MM.1S (cell line): Measurements from ENCODE around the gene PMEPA1.

Experiments used
- DNase-seq: peaks from one replicate; pipeline ENCODE4 v3.0.0-alpha.2; 2015
- H2AFZ ChIP-seq: fragments of 300-600 bp; sonication (generic); 2 replicates; pipeline ENCODE4 v1.6.0; 2016; ENCODE audit warnings: antibody characterized with exemption, low read length
- H3F3A ChIP-seq: fragments of 300-600 bp; sonication (generic); 2 replicates; pipeline ENCODE4 v1.6.1; 2016; ENCODE audit warnings: mild to moderate bottlenecking, antibody characterized with exemption, low read length, moderate library complexity, mixed read lengths; ENCODE audit not compliant: insufficient read depth
- H3K27ac ChIP-seq: fragments of 300-600 bp; sonication (generic); 2 replicates; pipeline ENCODE4 v1.5.1; 2016; ENCODE audit warnings: mild to moderate bottlenecking, low read length
- H3K27me3 ChIP-seq: fragments of 300-600 bp; sonication (generic); replicated peaks from 2 replicates; pipeline ENCODE4 v1.6.0; 2016; ENCODE audit warnings: low read length; ENCODE audit not compliant: insufficient read depth
- H3K36me3 ChIP-seq: fragments of 300-600 bp; sonication (generic); replicated peaks from 2 replicates; pipeline ENCODE4 v1.6.1; 2016; ENCODE audit warnings: mild to moderate bottlenecking, low read length, mixed read lengths; ENCODE audit not compliant: insufficient read depth
- H3K4me1 ChIP-seq: fragments of 300-600 bp; sonication (generic); 2 replicates; pipeline ENCODE4 v1.6.1; 2016; ENCODE audit warnings: low read length, mixed read lengths
- H3K4me2 ChIP-seq: fragments of 300-600 bp; sonication (generic); 2 replicates; pipeline ENCODE4 v1.6.0; 2016; ENCODE audit warnings: low read depth, low read length
- H3K4me3 ChIP-seq: fragments of 300-600 bp; sonication (generic); 2 replicates; pipeline ENCODE4 v1.5.1; 2016; ENCODE audit warnings: low read length, mixed read lengths
- H3K79me2 ChIP-seq: fragments of 300-600 bp; sonication (generic); 2 replicates; pipeline ENCODE4 v1.6.1; 2016; ENCODE audit warnings: mixed run types, low read length, mixed read lengths
- H3K9ac ChIP-seq: fragments of 300-600 bp; sonication (generic); 2 replicates; pipeline ENCODE4 v1.6.1; 2016; ENCODE audit warnings: low read length, mixed read lengths
- H3K9me2 ChIP-seq: fragments of 300-600 bp; sonication (generic); replicated peaks from 2 replicates; pipeline ENCODE4 v1.6.1; 2016; ENCODE audit warnings: mild to moderate bottlenecking, low read length, mixed read lengths; ENCODE audit not compliant: insufficient read depth
- H3K9me3 ChIP-seq: fragments of 300-600 bp; sonication (generic); replicated peaks from 2 replicates; pipeline ENCODE4 v1.6.1; 2016; ENCODE audit warnings: mild to moderate bottlenecking, low read length, mixed read lengths; ENCODE audit not compliant: insufficient read depth
- H4K20me1 ChIP-seq: fragments of 300-600 bp; sonication (generic); 2 replicates; pipeline ENCODE4 v1.6.1; 2016; ENCODE audit warnings: mild to moderate bottlenecking, low read length, moderate library complexity, mixed read lengths; ENCODE audit not compliant: insufficient read depth
- EZH2 ChIP-seq: fragments of 300-600 bp; sonication (generic); optimal IDR thresholded peaks from 2 replicates; pipeline ENCODE3; 2017; ENCODE audit warnings: low read depth, mild to moderate bottlenecking, antibody characterized with exemption, low read length, mixed read lengths
- EZH2phosphoT487 ChIP-seq: fragments of 300-600 bp; sonication (generic); IDR thresholded peaks from 2 replicates; pipeline ENCODE4 v1.6.1; 2018; ENCODE audit warnings: antibody characterized with exemption, low read length
- TF ChIP-seq, protein P1 (sequence below): fragments of 300-600 bp; sonication (generic); IDR thresholded peaks from 2 replicates; pipeline ENCODE4 v1.5.1; 2016; ENCODE audit warnings: antibody characterized with exemption, low read length, mixed read lengths

Gene PMEPA1

DNA sequence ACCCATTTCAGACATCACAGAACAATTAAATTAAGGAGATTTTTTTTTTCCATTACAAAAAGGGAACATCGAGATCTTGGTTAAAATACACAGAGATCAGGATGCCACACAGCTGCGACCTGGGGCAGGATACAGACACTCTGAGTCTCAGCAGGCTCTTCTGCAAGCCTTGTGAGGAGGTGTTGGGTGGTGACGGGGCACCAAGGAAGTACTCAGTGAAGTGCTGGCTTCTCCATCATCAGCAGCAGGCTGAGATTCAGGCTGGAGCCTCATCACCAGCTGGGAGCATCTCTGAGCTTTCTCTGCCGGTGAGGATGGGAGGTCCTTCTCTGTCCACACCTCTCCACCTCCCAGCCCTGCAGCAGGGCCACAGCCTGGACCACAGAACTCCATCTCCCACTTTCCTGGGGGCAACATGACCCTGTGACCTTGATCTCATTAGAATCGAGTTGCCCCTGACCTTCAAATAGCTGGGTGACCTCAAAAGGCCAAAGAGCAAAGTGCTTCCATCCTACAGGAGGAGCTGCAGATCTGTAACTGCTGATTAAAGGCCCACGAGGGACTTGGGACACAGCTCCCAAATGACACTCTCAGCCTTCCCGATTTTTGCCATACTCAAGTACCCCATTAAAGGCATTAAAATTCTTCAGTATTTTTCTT, 16.0 kb downstream of the PMEPA1 start:
- Histone ChIP-seq H4K20me1 (no peaks in the 10 kb centered on the region), H3K9me2 (no peaks in the 10 kb centered on the region), H3K36me3 (no peaks in the 10 kb centered on the region), H3F3A (no peaks in the 10 kb centered on the region), H3K79me2 (no peaks in the 10 kb centered on the region), H3K9me3 (no peaks in the 10 kb centered on the region), H3K27ac (no peak overlapping the region), H2AFZ (no peak overlapping the region), H3K9ac (no peak overlapping the region), H3K4me3 (no peak overlapping the region), H3K4me2 (no peak overlapping the region), H3K4me1 (peaks cover 9% of the 10 kb centered on the region; the same call in 1 of the 2 replicates), H3K27me3 (no peaks in the 10 kb centered on the region)
- DNase-seq, result no peak
- TF ChIP-seq EZH2 (no peak), EZH2phosphoT487 (no peak)
- TF ChIP-seq, protein P1, sequence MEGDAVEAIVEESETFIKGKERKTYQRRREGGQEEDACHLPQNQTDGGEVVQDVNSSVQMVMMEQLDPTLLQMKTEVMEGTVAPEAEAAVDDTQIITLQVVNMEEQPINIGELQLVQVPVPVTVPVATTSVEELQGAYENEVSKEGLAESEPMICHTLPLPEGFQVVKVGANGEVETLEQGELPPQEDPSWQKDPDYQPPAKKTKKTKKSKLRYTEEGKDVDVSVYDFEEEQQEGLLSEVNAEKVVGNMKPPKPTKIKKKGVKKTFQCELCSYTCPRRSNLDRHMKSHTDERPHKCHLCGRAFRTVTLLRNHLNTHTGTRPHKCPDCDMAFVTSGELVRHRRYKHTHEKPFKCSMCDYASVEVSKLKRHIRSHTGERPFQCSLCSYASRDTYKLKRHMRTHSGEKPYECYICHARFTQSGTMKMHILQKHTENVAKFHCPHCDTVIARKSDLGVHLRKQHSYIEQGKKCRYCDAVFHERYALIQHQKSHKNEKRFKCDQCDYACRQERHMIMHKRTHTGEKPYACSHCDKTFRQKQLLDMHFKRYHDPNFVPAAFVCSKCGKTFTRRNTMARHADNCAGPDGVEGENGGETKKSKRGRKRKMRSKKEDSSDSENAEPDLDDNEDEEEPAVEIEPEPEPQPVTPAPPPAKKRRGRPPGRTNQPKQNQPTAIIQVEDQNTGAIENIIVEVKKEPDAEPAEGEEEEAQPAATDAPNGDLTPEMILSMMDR, result no peak

DNA sequence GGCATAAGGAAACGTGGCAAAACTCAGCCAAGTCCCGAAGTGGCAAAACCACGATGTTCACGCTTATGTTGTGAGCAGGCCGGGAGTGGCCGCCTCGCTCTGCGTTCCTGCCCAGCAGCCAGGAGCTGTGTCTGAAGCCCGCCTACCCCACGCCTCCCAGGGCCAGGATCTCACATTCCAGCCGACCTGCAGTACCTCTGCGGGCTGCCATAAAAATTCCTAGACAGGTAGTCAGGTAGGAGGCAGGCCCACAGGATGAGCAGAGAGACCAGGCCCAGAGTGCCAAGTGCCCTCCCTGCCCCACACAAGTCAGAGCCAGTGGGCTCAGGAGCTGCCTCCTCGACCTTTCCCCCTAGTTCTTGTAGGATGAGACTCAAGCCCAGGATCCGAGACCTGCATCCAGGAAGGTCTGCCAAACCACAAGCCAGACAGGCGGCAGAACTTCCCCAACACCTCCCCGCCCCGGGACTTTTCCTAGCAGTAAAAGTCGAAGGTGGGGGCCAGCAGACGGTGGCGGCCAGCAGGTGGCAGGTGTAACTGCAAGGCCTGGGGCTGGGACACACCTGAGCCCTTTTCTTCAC, 16.7 kb downstream of the PMEPA1 start:
- H3K27ac ChIP-seq, result no peak overlapping the region
- DNase-seq, result no peak
- no peak overlapping the region for H3K4me2 ChIP-seq
- H3K4me1 ChIP-seq, result peaks cover 9% of the 10 kb centered on the region; the same call in 1 of the 2 replicates
- no peak overlapping the region for H3K4me3 ChIP-seq
- TF ChIP-seq, protein P1, result peak; percentile 69
- TF ChIP-seq EZH2phosphoT487, result no peak
- no peak overlapping the region for H2AFZ ChIP-seq
- H3K9me2 ChIP-seq, result no peaks in the 10 kb centered on the region
- no peaks in the 10 kb centered on the region for H4K20me1 ChIP-seq
- H3K36me3 ChIP-seq, result no peaks in the 10 kb centered on the region
- no peaks in the 10 kb centered on the region for H3K79me2 ChIP-seq
- no peaks in the 10 kb centered on the region for H3K27me3 ChIP-seq
- H3K9ac ChIP-seq, result no peak overlapping the region
- H3K9me3 ChIP-seq, result no peaks in the 10 kb centered on the region
- no peaks in the 10 kb centered on the region for H3F3A ChIP-seq

DNA sequence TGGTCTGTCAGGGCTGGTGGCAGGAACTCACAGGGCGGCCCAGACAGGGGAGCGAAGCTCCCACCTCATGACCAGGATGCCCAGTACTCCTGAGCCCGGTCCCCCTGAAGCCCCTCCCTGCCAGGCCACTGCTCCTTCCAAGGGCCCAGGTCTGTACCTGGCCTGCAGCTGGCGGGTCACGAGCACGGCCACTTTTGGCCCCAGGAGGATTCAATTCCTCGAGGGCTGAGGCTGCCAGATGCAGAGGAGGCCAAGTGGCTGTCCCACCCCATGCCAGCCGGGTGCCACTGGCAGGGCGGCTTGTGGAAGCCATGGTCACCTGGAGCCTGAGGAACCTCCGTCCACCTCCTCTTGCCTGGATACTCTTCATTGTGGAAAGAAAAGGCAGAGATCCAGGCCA, 17.4 kb downstream of the PMEPA1 start:
- H3K36me3 ChIP-seq, result no peaks in the 10 kb centered on the region
- no peak overlapping the region for H3K4me3 ChIP-seq
- peaks cover 9% of the 10 kb centered on the region; the same call in 1 of the 2 replicates for H3K4me1 ChIP-seq
- no peaks in the 10 kb centered on the region for H3K9me3 ChIP-seq
- H3K9me2 ChIP-seq, result no peaks in the 10 kb centered on the region
- no peak overlapping the region for H3K9ac ChIP-seq
- H3K79me2 ChIP-seq, result no peaks in the 10 kb centered on the region
- H3K4me2 ChIP-seq, result no peak overlapping the region
- H2AFZ ChIP-seq, result no peak overlapping the region
- no peaks in the 10 kb centered on the region for H4K20me1 ChIP-seq
- no peaks in the 10 kb centered on the region for H3K27me3 ChIP-seq
- no peak for DNase-seq
- H3F3A ChIP-seq, result no peaks in the 10 kb centered on the region
- H3K27ac ChIP-seq, result no peak overlapping the region
- TF ChIP-seq, protein P1, result no peak
- TF ChIP-seq EZH2phosphoT487 (no peak), EZH2 (no peak)
